HEK293 (cell line): ENCODE results near the gene SRPRB.

ENCODE experiments used
- CTCF ChIA-PET: fragments of 350-600 bp; formaldehyde crosslinking; extraction: SDS; loops from one replicate; lab custom pipeline; 2021; ENCODE audit warnings: antibody characterized with exemption; lab: Yijun Ruan, JAX
- POLR2A ChIA-PET: fragments of 300-600 bp; formaldehyde crosslinking; extraction: SDS; loops from one replicate; lab custom pipeline; 2020; ENCODE audit warnings: antibody characterized with exemption, inconsistent platforms; lab: Yijun Ruan, JAX
- H3K27ac ChIP-seq: fragments of 200-500 bp; sonication (Bioruptor generic); 2 replicates; pipeline ENCODE4 v1.5.1; 2014; ENCODE audit warnings: low read depth, low read length, control low read depth, inconsistent platforms; ENCODE audit errors: extremely low read depth
- H3K36me3 ChIP-seq, 2 experiments: fragments of 200-500 bp in 1 of 2; sonication (Bioruptor generic) in 1 of 2; 1 replicate in 1 of 2; 2 replicates in 1 of 2; pipeline ENCODE4 v1.5.1; 2014 to 2017; ENCODE audit warnings: inconsistent platforms in 2 of 2, low read length in 2 of 2; ENCODE audit not compliant: control insufficient read depth in 2 of 2, insufficient read depth in 1 of 2
- H3K4me1 ChIP-seq: fragments of 200-500 bp; sonication (Bioruptor generic); 2 replicates; pipeline ENCODE4 v1.5.1; 2014; ENCODE audit warnings: mild to moderate bottlenecking, low read length, inconsistent platforms; ENCODE audit not compliant: control insufficient read depth, insufficient read depth
- H3K4me3 ChIP-seq: 2 replicates; pipeline ENCODE4 v1.5.1; 2011; ENCODE audit warnings: low read depth, mild to moderate bottlenecking, control low read depth, low read length, moderate library complexity
- H3K9me3 ChIP-seq: fragments of 200-500 bp; sonication (Bioruptor generic); 2 replicates; pipeline ENCODE4 v1.5.1; 2014; ENCODE audit warnings: low read depth, low read length, inconsistent platforms; ENCODE audit not compliant: control insufficient read depth, insufficient read depth
- KLF16 ChIP-seq: fragments of 450-650 bp; formaldehyde crosslinking; IDR thresholded peaks from 2 replicates; pipeline ENCODE4 v1.5.1; 2017; ENCODE audit warnings: missing biosample characterization, missing genetic modification characterization
- SP7 ChIP-seq: fragments of 450-650 bp; formaldehyde crosslinking; IDR thresholded peaks from 2 replicates; pipeline ENCODE4 v1.5.1; 2016; ENCODE audit warnings: missing biosample characterization, missing genetic modification characterization
- WT1 ChIP-seq: fragments of 450-650 bp; formaldehyde crosslinking; IDR thresholded peaks from 2 replicates; pipeline ENCODE4 v1.5.1; 2016; ENCODE audit warnings: missing biosample characterization, missing genetic modification characterization
- YY2 ChIP-seq: fragments of 450-650 bp; formaldehyde crosslinking; IDR thresholded peaks from 2 replicates; pipeline ENCODE4 v1.5.1; 2016; ENCODE audit warnings: missing biosample characterization, missing genetic modification characterization
- ZBTB1 ChIP-seq: fragments of 450-650 bp; formaldehyde crosslinking; IDR thresholded peaks from 2 replicates; pipeline ENCODE4 v1.5.1; 2016; ENCODE audit warnings: missing biosample characterization, missing genetic modification characterization
- ZNF184 ChIP-seq: fragments of 450-650 bp; IDR thresholded peaks from 2 replicates; pipeline ENCODE4 v1.5.1; 2018; ENCODE audit warnings: missing biosample characterization, mild to moderate bottlenecking, missing genetic modification characterization
- ZNF248 ChIP-seq: fragments of 450-650 bp; formaldehyde crosslinking; IDR thresholded peaks from 2 replicates; pipeline ENCODE4 v1.5.1; 2017; ENCODE audit warnings: missing biosample characterization, missing genetic modification characterization
- ZNF354C ChIP-seq: fragments of 450-650 bp; formaldehyde crosslinking; IDR thresholded peaks from 2 replicates; pipeline ENCODE4 v1.5.1; 2016; ENCODE audit warnings: missing biosample characterization, missing genetic modification characterization, low read depth, borderline replicate concordance
- ZNF37A ChIP-seq: fragments of 450-650 bp; IDR thresholded peaks from 2 replicates; pipeline ENCODE4 v1.5.1; 2018; ENCODE audit warnings: missing biosample characterization, missing genetic modification characterization
- ZNF394 ChIP-seq: fragments of 450-650 bp; formaldehyde crosslinking; IDR thresholded peaks from 2 replicates; pipeline ENCODE4 v1.5.1; 2016; ENCODE audit warnings: missing biosample characterization, missing genetic modification characterization, mild to moderate bottlenecking, moderate library complexity, borderline replicate concordance
- ZNF433 ChIP-seq: fragments of 450-650 bp; formaldehyde crosslinking; IDR thresholded peaks from 2 replicates; pipeline ENCODE4 v1.5.1; 2016; ENCODE audit warnings: missing biosample characterization, missing genetic modification characterization, low read depth
- ZNF48 ChIP-seq: fragments of 450-650 bp; formaldehyde crosslinking; IDR thresholded peaks from 2 replicates; pipeline ENCODE4 v1.5.1; 2016; ENCODE audit warnings: missing biosample characterization, missing genetic modification characterization
- ZNF514 ChIP-seq: fragments of 450-650 bp; formaldehyde crosslinking; IDR thresholded peaks from 2 replicates; pipeline ENCODE4 v1.5.1; 2016; ENCODE audit warnings: missing biosample characterization, missing genetic modification characterization
- ZNF521 ChIP-seq: fragments of 450-650 bp; formaldehyde crosslinking; IDR thresholded peaks from 2 replicates; pipeline ENCODE4 v1.5.1; 2017; ENCODE audit warnings: missing biosample characterization, mild to moderate bottlenecking, missing genetic modification characterization
- ZNF571 ChIP-seq: fragments of 450-650 bp; formaldehyde crosslinking; IDR thresholded peaks from 2 replicates; pipeline ENCODE4 v1.5.0; 2017; ENCODE audit warnings: missing biosample characterization, missing genetic modification characterization
- ZNF600 ChIP-seq: fragments of 450-650 bp; formaldehyde crosslinking; IDR thresholded peaks from 2 replicates; pipeline ENCODE4 v1.5.1; 2016; ENCODE audit warnings: missing biosample characterization, missing genetic modification characterization
- ZNF747 ChIP-seq: fragments of 450-650 bp; formaldehyde crosslinking; IDR thresholded peaks from 2 replicates; pipeline ENCODE4 v1.5.1; 2016; ENCODE audit warnings: missing biosample characterization, missing genetic modification characterization
- ZNF776 ChIP-seq: fragments of 450-650 bp; formaldehyde crosslinking; IDR thresholded peaks from 2 replicates; pipeline ENCODE4 v1.5.0; 2017; ENCODE audit warnings: missing biosample characterization, missing genetic modification characterization, borderline replicate concordance
- ZNF830 ChIP-seq: fragments of 450-650 bp; IDR thresholded peaks from 2 replicates; pipeline ENCODE4 v1.5.0; 2018; ENCODE audit warnings: missing biosample characterization, missing genetic modification characterization, low read depth, mild to moderate bottlenecking, moderate library complexity
- TF ChIP-seq, protein P1 (sequence below): fragments of 450-650 bp; formaldehyde crosslinking; IDR thresholded peaks from 2 replicates; pipeline ENCODE4 v1.5.1; 2016; ENCODE audit warnings: missing biosample characterization, missing genetic modification characterization
- TF ChIP-seq, protein P2 (sequence below): fragments of 450-650 bp; formaldehyde crosslinking; IDR thresholded peaks from 2 replicates; pipeline ENCODE4 v1.5.1; 2016; ENCODE audit warnings: missing biosample characterization, missing genetic modification characterization
- TF ChIP-seq, protein P3 (sequence below): fragments of 450-650 bp; formaldehyde crosslinking; conservative IDR thresholded peaks from 2 replicates; pipeline ENCODE4 v1.5.1; 2016; ENCODE audit warnings: low read depth, missing biosample characterization, missing genetic modification characterization
- TF ChIP-seq, protein P4 (sequence below): fragments of 450-650 bp; formaldehyde crosslinking; IDR thresholded peaks from 2 replicates; pipeline ENCODE4 v1.5.0; 2017; ENCODE audit warnings: missing biosample characterization, missing genetic modification characterization, borderline replicate concordance
- TF ChIP-seq, protein P5 (sequence below): fragments of 450-650 bp; formaldehyde crosslinking; IDR thresholded peaks from 2 replicates; pipeline ENCODE4; 2016; ENCODE audit warnings: missing biosample characterization, missing genetic modification characterization

The SRPRB gene

DNA sequence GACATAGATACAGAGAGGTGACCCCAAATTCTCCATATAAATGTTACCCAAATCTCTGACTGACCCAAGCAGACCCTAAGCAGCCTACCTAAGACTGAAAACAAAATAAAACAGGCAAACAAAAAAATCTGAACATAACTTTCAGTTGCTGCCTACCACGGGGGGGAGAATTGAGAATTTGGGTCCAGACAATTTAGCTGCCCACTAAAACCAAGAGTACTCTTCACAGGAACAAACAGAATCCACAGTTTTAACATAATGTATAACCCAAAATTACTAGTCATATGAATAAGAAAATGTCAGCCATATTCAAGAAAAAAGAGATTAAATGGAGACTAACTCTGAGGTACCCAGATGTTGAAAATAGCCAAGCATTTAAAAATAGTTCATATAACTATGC is 44.4 kb downstream of the SRPRB start:
- CTCF ChIA-PET, result no interaction called here
- H3K9me3 ChIP-seq, result no peaks in the 10 kb centered on the region
- no peaks in the 10 kb centered on the region for H3K36me3 ChIP-seq
- no peak overlapping the region for H3K27ac ChIP-seq
- H3K4me3 ChIP-seq, result no peak overlapping the region
- TF ChIP-seq WT1 (tag by site-specific recombination) (no peak), SP7 (tag by site-specific recombination) (no peak), ZNF48 (tag by site-specific recombination) (no peak), ZNF37A (tag by site-specific recombination) (no peak), ZNF354C (tag by site-specific recombination) (no peak), YY2 (tag by site-specific recombination) (no peak), ZNF571 (tag by site-specific recombination) (no peak)
- TF ChIP-seq, protein P1, sequence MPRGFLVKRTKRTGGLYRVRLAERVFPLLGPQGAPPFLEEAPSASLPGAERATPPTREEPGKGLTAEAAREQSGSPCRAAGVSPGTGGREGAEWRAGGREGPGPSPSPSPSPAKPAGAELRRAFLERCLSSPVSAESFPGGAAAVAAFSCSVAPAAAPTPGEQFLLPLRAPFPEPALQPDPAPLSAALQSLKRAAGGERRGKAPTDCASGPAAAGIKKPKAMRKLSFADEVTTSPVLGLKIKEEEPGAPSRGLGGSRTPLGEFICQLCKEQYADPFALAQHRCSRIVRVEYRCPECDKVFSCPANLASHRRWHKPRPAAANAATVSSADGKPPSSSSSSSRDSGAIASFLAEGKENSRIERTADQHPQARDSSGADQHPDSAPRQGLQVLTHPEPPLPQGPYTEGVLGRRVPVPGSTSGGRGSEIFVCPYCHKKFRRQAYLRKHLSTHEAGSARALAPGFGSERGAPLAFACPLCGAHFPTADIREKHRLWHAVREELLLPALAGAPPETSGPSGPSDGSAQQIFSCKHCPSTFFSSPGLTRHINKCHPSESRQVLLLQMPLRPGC (tag by site-specific recombination), result no peak
- TF ChIP-seq, protein P2, sequence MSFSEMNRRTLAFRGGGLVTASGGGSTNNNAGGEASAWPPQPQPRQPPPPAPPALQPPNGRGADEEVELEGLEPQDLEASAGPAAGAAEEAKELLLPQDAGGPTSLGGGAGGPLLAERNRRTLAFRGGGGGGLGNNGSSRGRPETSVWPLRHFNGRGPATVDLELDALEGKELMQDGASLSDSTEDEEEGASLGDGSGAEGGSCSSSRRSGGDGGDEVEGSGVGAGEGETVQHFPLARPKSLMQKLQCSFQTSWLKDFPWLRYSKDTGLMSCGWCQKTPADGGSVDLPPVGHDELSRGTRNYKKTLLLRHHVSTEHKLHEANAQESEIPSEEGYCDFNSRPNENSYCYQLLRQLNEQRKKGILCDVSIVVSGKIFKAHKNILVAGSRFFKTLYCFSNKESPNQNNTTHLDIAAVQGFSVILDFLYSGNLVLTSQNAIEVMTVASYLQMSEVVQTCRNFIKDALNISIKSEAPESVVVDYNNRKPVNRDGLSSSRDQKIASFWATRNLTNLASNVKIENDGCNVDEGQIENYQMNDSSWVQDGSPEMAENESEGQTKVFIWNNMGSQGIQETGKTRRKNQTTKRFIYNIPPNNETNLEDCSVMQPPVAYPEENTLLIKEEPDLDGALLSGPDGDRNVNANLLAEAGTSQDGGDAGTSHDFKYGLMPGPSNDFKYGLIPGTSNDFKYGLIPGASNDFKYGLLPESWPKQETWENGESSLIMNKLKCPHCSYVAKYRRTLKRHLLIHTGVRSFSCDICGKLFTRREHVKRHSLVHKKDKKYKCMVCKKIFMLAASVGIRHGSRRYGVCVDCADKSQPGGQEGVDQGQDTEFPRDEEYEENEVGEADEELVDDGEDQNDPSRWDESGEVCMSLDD, result no peak
- TF ChIP-seq, all 188 proteins: peak for 0
- POLR2A ChIA-PET, result no interaction called here
- no peaks in the 10 kb centered on the region for H3K4me1 ChIP-seq

DNA sequence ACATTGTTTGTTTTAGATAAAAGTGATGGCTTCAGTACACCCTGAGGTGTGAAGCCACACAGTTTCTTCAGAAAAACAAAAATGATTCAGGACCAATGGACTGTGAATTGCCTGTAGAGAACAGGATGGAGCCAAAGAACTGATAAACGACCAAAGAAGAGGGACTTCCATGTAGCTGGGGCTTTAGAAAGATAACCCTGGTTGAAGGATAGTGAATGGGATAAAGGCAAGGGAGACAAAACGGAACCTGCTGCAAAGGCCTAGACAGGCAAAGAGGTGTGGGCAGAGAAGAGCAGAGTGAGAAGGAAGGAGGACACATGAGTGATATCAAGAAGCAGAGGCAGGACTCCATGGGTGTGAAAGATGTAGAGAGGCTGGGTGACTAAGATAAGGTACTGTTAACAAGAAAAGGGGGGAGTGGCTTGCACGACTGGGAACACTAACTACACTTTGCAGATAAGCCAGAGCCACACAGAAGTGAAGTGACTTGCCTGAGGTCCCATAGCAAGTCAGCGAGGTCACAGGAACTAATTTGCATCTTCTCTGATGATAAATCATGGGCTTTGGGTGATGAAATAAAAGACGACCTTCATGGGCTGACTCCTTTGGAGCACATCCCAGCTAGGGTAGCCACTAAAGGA is 45.8 kb downstream of the SRPRB start:
- CTCF ChIA-PET, result interaction anchor here (0.9 kb wide), 1 partner anchor 360 kb away, joined by 3 read pairs; no protein-coding TSS in a partner anchor
- Histone ChIP-seq H3K9me3 (no peaks in the 10 kb centered on the region), H3K36me3 (no peaks in the 10 kb centered on the region), H3K4me3 (no peak overlapping the region), H3K27ac (no peak overlapping the region), H3K4me1 (no peaks in the 10 kb centered on the region)
- POLR2A ChIA-PET, result no interaction called here
- TF ChIP-seq ZBTB1 (tag by site-specific recombination) (no peak), ZNF184 (tag by site-specific recombination) (no peak), KLF16 (tag by site-specific recombination) (no peak), SP7 (tag by site-specific recombination) (no peak), ZNF600 (tag by site-specific recombination) (no peak), ZNF747 (tag by site-specific recombination) (no peak), ZNF394 (tag by site-specific recombination) (no peak), ZNF521 (tag by site-specific recombination) (no peak), ZNF830 (tag by site-specific recombination) (no peak), ZNF514 (no peak), ZNF433 (no peak), ZNF248 (tag by site-specific recombination) (no peak), ZNF571 (tag by site-specific recombination) (no peak), ZNF776 (tag by site-specific recombination) (no peak)
- TF ChIP-seq, protein P3, sequence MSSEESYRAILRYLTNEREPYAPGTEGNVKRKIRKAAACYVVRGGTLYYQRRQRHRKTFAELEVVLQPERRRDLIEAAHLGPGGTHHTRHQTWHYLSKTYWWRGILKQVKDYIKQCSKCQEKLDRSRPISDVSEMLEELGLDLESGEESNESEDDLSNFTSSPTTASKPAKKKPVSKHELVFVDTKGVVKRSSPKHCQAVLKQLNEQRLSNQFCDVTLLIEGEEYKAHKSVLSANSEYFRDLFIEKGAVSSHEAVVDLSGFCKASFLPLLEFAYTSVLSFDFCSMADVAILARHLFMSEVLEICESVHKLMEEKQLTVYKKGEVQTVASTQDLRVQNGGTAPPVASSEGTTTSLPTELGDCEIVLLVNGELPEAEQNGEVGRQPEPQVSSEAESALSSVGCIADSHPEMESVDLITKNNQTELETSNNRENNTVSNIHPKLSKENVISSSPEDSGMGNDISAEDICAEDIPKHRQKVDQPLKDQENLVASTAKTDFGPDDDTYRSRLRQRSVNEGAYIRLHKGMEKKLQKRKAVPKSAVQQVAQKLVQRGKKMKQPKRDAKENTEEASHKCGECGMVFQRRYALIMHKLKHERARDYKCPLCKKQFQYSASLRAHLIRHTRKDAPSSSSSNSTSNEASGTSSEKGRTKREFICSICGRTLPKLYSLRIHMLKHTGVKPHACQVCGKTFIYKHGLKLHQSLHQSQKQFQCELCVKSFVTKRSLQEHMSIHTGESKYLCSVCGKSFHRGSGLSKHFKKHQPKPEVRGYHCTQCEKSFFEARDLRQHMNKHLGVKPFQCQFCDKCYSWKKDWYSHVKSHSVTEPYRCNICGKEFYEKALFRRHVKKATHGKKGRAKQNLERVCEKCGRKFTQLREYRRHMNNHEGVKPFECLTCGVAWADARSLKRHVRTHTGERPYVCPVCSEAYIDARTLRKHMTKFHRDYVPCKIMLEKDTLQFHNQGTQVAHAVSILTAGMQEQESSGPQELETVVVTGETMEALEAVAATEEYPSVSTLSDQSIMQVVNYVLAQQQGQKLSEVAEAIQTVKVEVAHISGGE (tag by site-specific recombination), result no peak
- TF ChIP-seq, protein P4, sequence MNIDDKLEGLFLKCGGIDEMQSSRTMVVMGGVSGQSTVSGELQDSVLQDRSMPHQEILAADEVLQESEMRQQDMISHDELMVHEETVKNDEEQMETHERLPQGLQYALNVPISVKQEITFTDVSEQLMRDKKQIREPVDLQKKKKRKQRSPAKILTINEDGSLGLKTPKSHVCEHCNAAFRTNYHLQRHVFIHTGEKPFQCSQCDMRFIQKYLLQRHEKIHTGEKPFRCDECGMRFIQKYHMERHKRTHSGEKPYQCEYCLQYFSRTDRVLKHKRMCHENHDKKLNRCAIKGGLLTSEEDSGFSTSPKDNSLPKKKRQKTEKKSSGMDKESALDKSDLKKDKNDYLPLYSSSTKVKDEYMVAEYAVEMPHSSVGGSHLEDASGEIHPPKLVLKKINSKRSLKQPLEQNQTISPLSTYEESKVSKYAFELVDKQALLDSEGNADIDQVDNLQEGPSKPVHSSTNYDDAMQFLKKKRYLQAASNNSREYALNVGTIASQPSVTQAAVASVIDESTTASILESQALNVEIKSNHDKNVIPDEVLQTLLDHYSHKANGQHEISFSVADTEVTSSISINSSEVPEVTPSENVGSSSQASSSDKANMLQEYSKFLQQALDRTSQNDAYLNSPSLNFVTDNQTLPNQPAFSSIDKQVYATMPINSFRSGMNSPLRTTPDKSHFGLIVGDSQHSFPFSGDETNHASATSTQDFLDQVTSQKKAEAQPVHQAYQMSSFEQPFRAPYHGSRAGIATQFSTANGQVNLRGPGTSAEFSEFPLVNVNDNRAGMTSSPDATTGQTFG, result no peak
- TF ChIP-seq, protein P5, sequence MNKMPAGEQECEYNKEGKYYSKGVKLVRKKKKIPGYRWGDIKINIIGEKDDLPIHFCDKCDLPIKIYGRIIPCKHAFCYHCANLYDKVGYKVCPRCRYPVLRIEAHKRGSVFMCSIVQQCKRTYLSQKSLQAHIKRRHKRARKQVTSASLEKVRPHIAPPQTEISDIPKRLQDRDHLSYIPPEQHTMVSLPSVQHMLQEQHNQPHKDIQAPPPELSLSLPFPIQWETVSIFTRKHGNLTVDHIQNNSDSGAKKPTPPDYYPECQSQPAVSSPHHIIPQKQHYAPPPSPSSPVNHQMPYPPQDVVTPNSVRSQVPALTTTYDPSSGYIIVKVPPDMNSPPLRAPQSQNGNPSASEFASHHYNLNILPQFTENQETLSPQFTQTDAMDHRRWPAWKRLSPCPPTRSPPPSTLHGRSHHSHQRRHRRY (tag by site-specific recombination), result no peak
